ENCODE data around the gene PSPH. TPM values are rescaled to one million over a fixed set of nuclear protein-coding genes. Genes with fewer than 3 reads are reported as not detected.

PSPH gene
- 52.7 and 88.8 TPM in 2 replicates for total RNA-seq

GRCh38 chr7:56051339-56052191 lies at the start of gene PSPH, which contains the start of gene CCT6A:
PSPH (minus strand) TSS chr7:56051444; CDS start chr7:56021212, 30,232 bp downstream.
CCT6A (plus strand) TSS chr7:56051765; CDS start chr7:56051849, 84 bp downstream.

GRCh38 chr7:56092789-56093531 lies 41.7 kb upstream of the PSPH start, which contains the start of gene PHKG1:
PHKG1 (minus strand) TSS chr7:56092952; CDS start chr7:56088941, 4,011 bp downstream.

GRCh38 chr7:56063882-56064625 lies 12.8 kb upstream of the PSPH start, which contains the start of gene SUMF2:
SUMF2 (plus strand) TSS chr7:56064286; CDS start chr7:56064312, 26 bp downstream.

GRCh38 chr7:55964261-55965099 lies 86.8 kb downstream of the PSPH start, which contains the start of gene NIPSNAP2:
NIPSNAP2 (plus strand) TSS chr7:55964585; CDS start chr7:55964610, 25 bp downstream.

Other genes with a start within 250 kb of the PSPH start
- gene SEPTIN14, start 188.7 kb downstream of the PSPH start, total RNA-seq = not detected in 2 replicates
- gene ZNF713, start 164.0 kb downstream of the PSPH start, total RNA-seq = 0.98 and 2.7 TPM in 2 replicates
- 8.3 and 8.9 TPM in 2 replicates for gene MRPS17, start 99.6 kb downstream of the PSPH start, total RNA-seq
- 48.2 and 64.8 TPM in 2 replicates for gene NIPSNAP2, start 86.9 kb downstream of the PSPH start, total RNA-seq
- 105 and 176 TPM in 2 replicates for gene CCT6A, start 321 bp upstream of the PSPH start, total RNA-seq
- 80.8 and 124 TPM in 2 replicates for gene SUMF2, start 12.8 kb upstream of the PSPH start, total RNA-seq
- gene PHKG1, start 41.5 kb upstream of the PSPH start, total RNA-seq = not detected in 2 replicates
- gene CHCHD2, start 55.0 kb upstream of the PSPH start, total RNA-seq = 327 and 642 TPM in 2 replicates
- gene NUPR2, start 65.0 kb upstream of the PSPH start, total RNA-seq = 0.38 TPM in 1 of 2 replicates, not detected in the other

Data from mesangial cell (primary cell).